NCI-H146 treated with DMSO at 0.1 percent for 48 hours (cell line): ENCODE results near the gene CPD.

Experiments used
- DNase-seq: peaks from one replicate; lab custom pipeline; 2025; ENCODE audit not compliant: unreplicated experiment; lab: John Stamatoyannopoulos, UW

Gene CPD

DNA sequence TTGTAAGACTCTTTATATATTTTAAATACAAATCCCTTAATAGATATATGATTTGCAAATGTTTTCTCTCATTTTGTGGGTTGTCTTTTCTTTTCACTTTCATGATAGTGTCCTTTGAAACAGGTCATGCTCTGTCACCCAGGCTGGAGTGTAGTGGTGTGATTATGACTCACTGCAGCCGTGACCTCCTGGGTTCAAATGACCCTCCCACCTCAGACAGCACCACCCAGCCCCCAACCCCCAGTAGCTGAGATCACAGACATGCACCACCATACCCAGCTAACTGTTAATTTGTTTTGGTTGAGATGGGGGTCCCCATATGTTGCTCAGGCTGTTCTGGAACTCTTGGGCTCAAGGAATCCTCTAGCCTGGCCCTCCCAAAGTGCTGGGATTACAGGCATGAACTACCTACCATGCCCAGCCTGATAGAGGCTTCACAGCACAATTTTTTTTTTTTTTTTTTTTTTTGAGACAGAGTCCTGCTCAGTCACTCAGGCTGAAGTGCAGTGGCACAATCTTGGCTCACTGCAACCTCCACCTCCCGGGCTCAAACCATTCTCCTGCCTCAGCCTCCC lies 26.4 kb upstream of the CPD start:
- DNase-seq: no peak

DNA sequence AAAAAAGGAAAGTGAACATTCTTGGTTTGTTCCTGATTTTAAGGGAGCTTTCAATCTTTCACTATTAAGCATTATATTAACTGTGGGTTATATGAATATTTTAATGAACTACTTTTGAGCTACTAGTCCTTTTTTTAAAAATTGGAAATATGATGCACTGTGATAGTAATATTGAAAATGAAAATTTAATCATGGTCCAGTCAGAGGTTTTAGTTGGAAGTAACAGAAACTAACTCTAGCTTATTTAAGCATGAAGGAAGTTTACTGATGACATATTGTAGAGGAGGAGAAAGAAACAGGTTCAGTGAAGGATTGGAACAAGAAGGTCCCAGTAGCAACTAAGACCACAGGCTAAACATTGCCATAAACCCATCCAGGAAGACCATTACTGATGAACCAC lies 24.0 kb upstream of the CPD start:
- no peak for DNase-seq

- DNase-seq: no peak
Observed at GRCh38 chr17:30357476-30357875, 21.3 kb upstream of the CPD start.

GRCh38 chr17:30358055-30358760 lies 20.5 kb upstream of the CPD start:
- DNase-seq: no peak

GRCh38 chr17:30360086-30360808 lies 18.5 kb upstream of the CPD start:
- DNase-seq: no peak

GRCh38 chr17:30361766-30362279 lies 16.9 kb upstream of the CPD start:
- no peak for DNase-seq

GRCh38 chr17:30363715-30364202 lies 15.0 kb upstream of the CPD start:
- no peak for DNase-seq

GRCh38 chr17:30366536-30366935 lies 12.2 kb upstream of the CPD start:
- DNase-seq: no peak

- peak; percentile 62 for DNase-seq
Observed at GRCh38 chr17:30368912-30369720, 9.6 kb upstream of the CPD start.

GRCh38 chr17:30369995-30370394 lies 8.7 kb upstream of the CPD start:
- DNase-seq: no peak

DNA sequence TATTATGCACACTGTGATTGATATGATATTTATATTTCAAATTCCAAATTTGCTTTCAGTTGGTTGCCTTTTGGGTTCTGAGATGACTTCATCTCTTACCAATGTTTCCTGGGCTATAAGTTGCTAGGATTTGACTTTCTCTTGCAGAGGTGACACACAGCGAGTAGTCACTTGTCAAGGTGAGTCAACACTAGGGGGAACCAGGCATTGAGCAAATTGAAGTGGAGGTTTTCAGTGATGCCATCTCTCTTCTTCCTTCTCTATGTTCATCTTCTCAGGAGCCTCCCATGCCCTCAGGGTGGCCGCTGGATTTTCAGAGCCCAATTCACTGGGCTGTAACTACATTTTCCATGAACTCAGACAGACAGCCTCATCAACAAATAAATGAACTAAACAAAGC lies 6.0 kb upstream of the CPD start:
- no peak for DNase-seq

DNA sequence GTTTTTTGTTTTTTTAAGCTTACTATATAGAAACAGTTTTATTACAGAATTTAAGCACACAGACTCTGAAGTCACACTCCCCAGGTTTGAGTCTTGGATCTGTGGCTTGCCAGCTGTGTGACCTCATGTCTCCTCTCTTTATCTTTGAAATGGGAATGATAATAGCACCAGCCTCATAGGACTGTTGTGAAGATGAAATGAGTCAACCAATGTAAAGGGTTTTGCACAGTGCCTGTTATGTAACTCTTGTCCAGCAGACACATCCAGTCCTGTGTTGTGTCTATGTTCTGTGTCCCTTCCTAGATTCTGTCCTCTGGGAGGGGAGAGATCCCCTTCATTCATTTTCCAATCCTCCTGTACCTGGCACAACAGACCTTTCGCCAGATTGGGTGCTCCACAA lies 3.1 kb upstream of the CPD start:
- no peak for DNase-seq

- peak; percentile 83 for DNase-seq
Observed at GRCh38 chr17:30376621-30377452, 1.9 kb upstream of the CPD start.

DNA sequence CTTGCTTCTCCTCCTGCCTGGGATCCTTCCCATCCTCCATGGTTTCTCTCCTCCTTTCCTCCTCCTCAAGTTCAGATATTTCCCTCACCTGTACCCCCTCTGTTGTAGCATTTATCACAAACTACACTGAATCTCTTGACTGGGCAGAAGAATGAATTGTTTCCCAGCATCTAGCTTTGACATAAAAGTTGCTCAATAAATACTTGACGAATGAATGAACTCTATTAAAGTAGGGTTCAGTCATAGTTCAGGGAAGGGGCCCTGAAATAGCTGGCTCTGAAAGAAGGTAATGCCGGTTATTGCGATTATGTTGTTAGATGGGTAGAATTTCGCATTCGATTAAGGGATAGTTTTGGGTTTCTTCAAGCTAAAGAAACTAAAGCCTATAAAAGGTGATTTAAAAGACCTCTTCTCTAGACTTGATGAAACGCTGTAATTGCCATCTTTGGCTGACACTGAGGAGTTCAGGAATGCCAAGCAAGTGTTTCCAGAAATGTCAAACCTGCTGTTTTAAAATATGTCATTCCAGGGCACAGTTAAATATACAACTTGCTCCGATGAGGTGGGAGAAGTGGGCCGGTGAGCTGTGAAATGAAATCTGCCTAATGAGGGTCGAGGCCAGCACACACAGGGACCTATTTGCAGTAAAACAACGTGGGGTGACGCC lies 1.0 kb upstream of the CPD start:
- no peak for DNase-seq

GRCh38 chr17:30378241-30378824 lies 394 bp upstream of the CPD start:
- no peak for DNase-seq

- no peak for DNase-seq
Observed at GRCh38 chr17:30379303-30379902, 676 bp downstream of the CPD start.

DNA sequence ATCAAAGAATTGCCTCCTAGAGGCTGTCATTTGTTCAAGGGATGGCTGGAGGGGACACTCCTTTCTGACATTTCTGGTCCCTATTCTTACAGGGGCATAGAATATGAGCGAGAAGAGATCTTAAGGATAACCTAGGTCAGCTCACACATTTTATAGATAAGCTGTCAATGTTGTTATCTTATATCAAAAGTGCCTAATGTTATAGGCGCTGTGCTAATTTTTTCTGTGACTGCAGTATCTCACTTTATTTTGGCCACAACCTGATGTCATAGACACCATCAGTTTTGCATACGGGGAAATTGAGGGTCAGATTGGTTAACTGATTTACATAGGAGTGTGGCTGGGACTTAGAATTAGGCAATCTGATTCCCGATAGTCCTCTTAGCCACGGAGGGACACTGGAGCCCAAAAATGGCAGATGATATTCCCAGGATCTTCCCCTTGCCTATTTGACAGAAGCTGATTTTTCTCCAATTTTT lies 1.2 kb downstream of the CPD start:
- no peak for DNase-seq

DNA sequence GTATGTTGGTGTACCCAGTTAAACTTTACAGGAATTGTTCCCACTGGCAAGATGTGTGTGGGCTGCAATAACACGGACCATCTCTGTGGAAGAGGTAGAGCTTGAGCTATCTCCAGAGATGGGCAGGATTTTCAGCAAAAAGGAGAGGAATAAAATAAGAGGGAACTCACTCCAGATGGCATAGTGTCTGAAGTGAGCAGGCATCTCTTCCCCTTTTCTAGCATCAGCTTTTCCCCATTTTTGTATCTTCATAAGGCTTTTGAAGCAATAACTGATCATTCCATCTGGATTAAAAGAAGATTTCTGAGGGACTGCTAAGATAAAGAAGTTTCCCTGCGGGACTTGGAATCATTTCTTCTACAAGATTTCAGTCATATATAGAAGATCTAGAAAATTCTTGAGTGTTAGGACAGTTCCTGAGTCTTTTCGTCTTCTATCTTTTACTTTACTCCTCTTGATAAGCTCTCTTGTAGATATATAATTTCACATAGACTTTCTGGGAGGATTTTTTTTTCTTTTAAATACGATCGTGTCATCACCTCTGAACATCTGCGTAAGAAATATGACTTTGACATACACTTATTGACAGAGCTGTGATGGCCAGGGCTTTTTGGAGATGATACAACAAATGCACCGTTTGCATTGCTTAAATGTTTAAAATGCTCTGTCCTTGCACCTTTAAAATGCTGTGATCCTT lies 2.1 kb downstream of the CPD start:
- no peak for DNase-seq
